WTC11 (cell line): ENCODE results near the gene AFF2. TPM values are rescaled to one million over a fixed set of nuclear protein-coding genes. Genes with fewer than 3 reads are reported as not detected.
A peak's percentile ranks its signal among the peaks of the same experiment; 100 is the strongest.

ENCODE experiments used
- ATAC-seq: fragments of 200-7000 bp; cut with Tn5 transposase; 2 replicates; pipeline ENCODE4 v1.10.0; 2021; ENCODE audit warnings: mild to moderate bottlenecking, moderate library complexity
- CTCF ChIA-PET: fragments of 300-600 bp; sonication (Branson Sonifier 250); formaldehyde crosslinking; loops from one replicate; lab custom pipeline; 2021; ENCODE audit warnings: antibody characterized with exemption; lab: Charles Lee
- POLR2A ChIA-PET: fragments of 350-600 bp; sonication (Branson Sonifier 250); formaldehyde crosslinking; loops from one replicate; lab custom pipeline; 2021; ENCODE audit warnings: antibody characterized with exemption; lab: Charles Lee
- DNase-seq: peaks from one replicate; pipeline ENCODE4 v3.0.0; 2021; ENCODE audit warnings: low spot score
- H3K27ac Mint-ChIP-seq: 2 replicates; pipeline ENCODE4 v1.8.0; 2021; ENCODE audit warnings: mixed read lengths
- H3K27me3 Mint-ChIP-seq: 2 replicates; pipeline ENCODE4 v1.8.0; 2021; ENCODE audit warnings: low read depth, mild to moderate bottlenecking, moderate library complexity, mixed read lengths
- H3K36me3 Mint-ChIP-seq: 2 replicates; pipeline ENCODE4 v1.8.0; 2021; ENCODE audit warnings: mixed read lengths
- H3K4me1 Mint-ChIP-seq: 2 replicates; pipeline ENCODE4 v1.8.0; 2022; ENCODE audit warnings: mixed read lengths
- H3K4me3 Mint-ChIP-seq: 2 replicates; pipeline ENCODE4 v1.8.0; 2021; ENCODE audit warnings: mild to moderate bottlenecking, moderate library complexity, mixed read lengths
- H3K9me3 Mint-ChIP-seq: 2 replicates; pipeline ENCODE4 v1.8.0; 2021; ENCODE audit warnings: mixed read lengths
- CREB1 ChIP-seq: sonication (generic); formaldehyde crosslinking; IDR thresholded peaks from 2 replicates; pipeline ENCODE4 v1.8.0; 2023; ENCODE audit warnings: mild to moderate bottlenecking, missing genetic modification reagents
- CREM ChIP-seq: sonication (generic); formaldehyde crosslinking; IDR thresholded peaks from 2 replicates; pipeline ENCODE4 v1.8.1; 2022; ENCODE audit warnings: mild to moderate bottlenecking, missing genetic modification reagents, moderate library complexity
- FOXJ3 ChIP-seq: sonication (generic); formaldehyde crosslinking; IDR thresholded peaks from 2 replicates; pipeline ENCODE4 v1.9.0; 2021; ENCODE audit warnings: missing genetic modification reagents, mild to moderate bottlenecking, borderline replicate concordance
- FOXK1 ChIP-seq: sonication (generic); formaldehyde crosslinking; IDR thresholded peaks from 2 replicates; pipeline ENCODE4 v1.8.0; 2022; ENCODE audit warnings: mild to moderate bottlenecking, moderate library complexity, missing genetic modification reagents
- HMGXB4 ChIP-seq: sonication (generic); formaldehyde crosslinking; IDR thresholded peaks from 2 replicates; pipeline ENCODE4 v1.8.1; 2023; ENCODE audit warnings: mild to moderate bottlenecking, moderate library complexity, missing genetic modification reagents
- JAZF1 ChIP-seq: fragments of 250-450 bp; sonication (Bioruptor Pico); IDR thresholded peaks from 2 replicates; pipeline ENCODE4 v1.9.0; 2021; ENCODE audit warnings: moderate library complexity, mild to moderate bottlenecking, inconsistent platforms
- KAT7 ChIP-seq: sonication (generic); formaldehyde crosslinking; IDR thresholded peaks from 2 replicates; pipeline ENCODE4 v1.8.1; 2023; ENCODE audit warnings: missing genetic modification reagents, mild to moderate bottlenecking, borderline replicate concordance
- NFE2L1 ChIP-seq: sonication (generic); formaldehyde crosslinking; IDR thresholded peaks from 2 replicates; pipeline ENCODE4 v1.8.1; 2023; ENCODE audit warnings: missing genetic modification reagents
- NR2C2 ChIP-seq: sonication (generic); formaldehyde crosslinking; IDR thresholded peaks from 2 replicates; pipeline ENCODE4 v1.8.0; 2022; ENCODE audit warnings: mild to moderate bottlenecking, missing genetic modification reagents
- PRRX2 ChIP-seq: fragments of 250-450 bp; sonication (Bioruptor Pico); IDR thresholded peaks from 2 replicates; pipeline ENCODE4 v1.8.0; 2021; ENCODE audit warnings: mild to moderate bottlenecking
- SOX15 ChIP-seq: fragments of 250-450 bp; sonication (Bioruptor Pico); IDR thresholded peaks from 2 replicates; pipeline ENCODE4 v1.9.0; 2021; ENCODE audit warnings: mild to moderate bottlenecking
- STAT6 ChIP-seq: sonication (generic); formaldehyde crosslinking; conservative IDR thresholded peaks from 2 replicates; pipeline ENCODE4 v1.8.1; 2023; ENCODE audit warnings: mild to moderate bottlenecking, low read depth, missing genetic modification reagents, moderate library complexity
- ZNF121 ChIP-seq: sonication (generic); formaldehyde crosslinking; IDR thresholded peaks from 2 replicates; pipeline ENCODE4 v1.8.0; 2023; ENCODE audit warnings: missing genetic modification reagents
- ZNF263 ChIP-seq: sonication (generic); formaldehyde crosslinking; IDR thresholded peaks from 2 replicates; pipeline ENCODE4 v1.8.1; 2022; ENCODE audit warnings: low read depth, mild to moderate bottlenecking, moderate library complexity, missing genetic modification reagents
- ZNF396 ChIP-seq: fragments of 250-450 bp; sonication (Bioruptor Pico); IDR thresholded peaks from 2 replicates; pipeline ENCODE4 v1.8.0; 2021; ENCODE audit warnings: mild to moderate bottlenecking, moderate library complexity, borderline replicate concordance
- ZSCAN18 ChIP-seq: fragments of 250-450 bp; sonication (Bioruptor Pico); IDR thresholded peaks from 2 replicates; pipeline ENCODE4 v2.1.2; 2022; ENCODE audit warnings: mild to moderate bottlenecking, moderate library complexity
- total RNA-seq: library from RNA; stranded (reverse); gene quantifications from 3 replicates; pipeline ENCODE4 v1.2.3, GENCODE V29; 2021
- TF ChIP-seq, protein P1 (sequence below): sonication (generic); formaldehyde crosslinking; IDR thresholded peaks from 2 replicates; pipeline ENCODE4 v1.8.1; 2022; ENCODE audit warnings: missing genetic modification reagents, borderline replicate concordance
- TF ChIP-seq, protein P2 (sequence below): fragments of 250-450 bp; sonication (Bioruptor Pico); conservative IDR thresholded peaks from 2 replicates; pipeline ENCODE4 v1.9.0; 2021; ENCODE audit warnings: mild to moderate bottlenecking
- TF ChIP-seq, protein P3 (sequence below): sonication (generic); formaldehyde crosslinking; IDR thresholded peaks from 2 replicates; pipeline ENCODE4 v1.8.0; 2022; ENCODE audit warnings: mild to moderate bottlenecking, missing genetic modification reagents
- TF ChIP-seq, protein P4 (sequence below): sonication (generic); formaldehyde crosslinking; IDR thresholded peaks from 2 replicates; pipeline ENCODE4 v1.8.0; 2023; ENCODE audit warnings: missing genetic modification reagents

Gene AFF2
- total RNA-seq, 1 experiment from 2014 or later, result 7.6 TPM

DNA sequence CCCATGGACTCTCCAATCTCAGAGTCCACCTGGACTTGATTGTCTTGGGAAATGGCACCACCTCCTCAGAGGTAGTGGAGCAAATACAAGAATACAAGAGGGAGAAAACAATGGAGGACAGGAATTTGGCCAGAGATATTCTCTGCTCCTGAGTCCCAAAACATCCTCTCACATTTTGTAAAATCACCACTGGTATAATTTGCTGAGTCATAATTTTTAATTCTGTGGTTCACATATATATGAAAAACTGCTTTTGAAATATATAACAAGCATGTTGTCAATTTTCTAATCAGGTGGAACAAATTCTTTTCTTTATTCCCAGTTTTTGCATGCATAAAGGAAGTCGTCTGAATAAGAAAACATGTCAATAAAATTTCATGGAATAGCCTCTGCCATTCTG is 356.1 kb downstream of the AFF2 start:
- peaks cover 18% of the 10 kb centered on the region for H3K27me3 Mint-ChIP-seq
- DNase-seq (no peak), ATAC-seq (no peak)
- peaks cover 14% of the 10 kb centered on the region for H3K4me1 Mint-ChIP-seq
- H3K9me3 Mint-ChIP-seq, result no peaks in the 10 kb centered on the region
- ChIA-PET POLR2A (no interaction called here), CTCF (no interaction called here)
- H3K36me3 Mint-ChIP-seq, result no peaks in the 10 kb centered on the region
- H3K27ac Mint-ChIP-seq, result no peak overlapping the region
- TF ChIP-seq FOXK1 (CRISPR knock-in tag), result no peak
- no peak for TF ChIP-seq ZNF121 (CRISPR knock-in tag)
- TF ChIP-seq, protein P1, sequence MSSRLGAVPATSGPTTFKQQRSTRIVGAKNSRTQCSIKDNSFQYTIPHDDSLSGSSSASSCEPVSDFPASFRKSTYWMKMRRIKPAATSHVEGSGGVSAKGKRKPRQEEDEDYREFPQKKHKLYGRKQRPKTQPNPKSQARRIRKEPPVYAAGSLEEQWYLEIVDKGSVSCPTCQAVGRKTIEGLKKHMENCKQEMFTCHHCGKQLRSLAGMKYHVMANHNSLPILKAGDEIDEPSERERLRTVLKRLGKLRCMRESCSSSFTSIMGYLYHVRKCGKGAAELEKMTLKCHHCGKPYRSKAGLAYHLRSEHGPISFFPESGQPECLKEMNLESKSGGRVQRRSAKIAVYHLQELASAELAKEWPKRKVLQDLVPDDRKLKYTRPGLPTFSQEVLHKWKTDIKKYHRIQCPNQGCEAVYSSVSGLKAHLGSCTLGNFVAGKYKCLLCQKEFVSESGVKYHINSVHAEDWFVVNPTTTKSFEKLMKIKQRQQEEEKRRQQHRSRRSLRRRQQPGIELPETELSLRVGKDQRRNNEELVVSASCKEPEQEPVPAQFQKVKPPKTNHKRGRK (CRISPR knock-in tag), result no peak
- TF ChIP-seq, protein P2, sequence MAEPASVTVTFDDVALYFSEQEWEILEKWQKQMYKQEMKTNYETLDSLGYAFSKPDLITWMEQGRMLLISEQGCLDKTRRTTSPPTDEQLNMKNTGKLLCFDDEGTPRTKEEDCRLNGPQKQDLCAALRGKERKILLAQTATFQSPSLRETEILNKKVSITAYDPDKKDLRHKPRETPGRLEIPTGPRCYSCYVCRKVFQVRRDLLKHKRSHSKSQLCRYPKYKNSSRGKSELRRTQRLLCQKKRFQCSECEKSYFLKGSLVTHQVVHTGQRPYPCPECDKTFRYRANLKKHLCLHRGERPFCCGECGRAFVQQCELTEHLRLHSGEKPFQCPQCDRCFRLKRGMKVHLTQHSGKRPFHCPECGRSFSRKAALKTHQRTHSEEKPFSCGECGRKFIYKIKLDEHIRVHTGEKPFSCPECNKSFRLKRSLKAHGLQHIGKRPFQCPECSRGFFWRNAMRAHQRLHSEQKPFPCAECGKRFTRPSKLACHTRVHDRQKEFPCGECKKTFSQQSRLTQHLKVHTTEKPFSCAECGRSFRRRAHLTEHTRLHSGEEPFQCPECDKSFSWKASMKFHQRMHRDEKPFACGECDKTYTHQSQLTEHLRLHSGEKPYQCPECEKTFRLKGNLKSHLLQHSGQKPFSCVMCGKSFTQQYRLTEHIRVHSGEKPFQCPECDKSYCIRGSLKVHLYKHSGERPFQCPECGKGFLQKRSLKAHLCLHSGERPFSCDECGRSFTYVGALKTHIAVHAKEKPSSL (CRISPR knock-in tag), result no peak
- no peak overlapping the region for H3K4me3 Mint-ChIP-seq

DNA sequence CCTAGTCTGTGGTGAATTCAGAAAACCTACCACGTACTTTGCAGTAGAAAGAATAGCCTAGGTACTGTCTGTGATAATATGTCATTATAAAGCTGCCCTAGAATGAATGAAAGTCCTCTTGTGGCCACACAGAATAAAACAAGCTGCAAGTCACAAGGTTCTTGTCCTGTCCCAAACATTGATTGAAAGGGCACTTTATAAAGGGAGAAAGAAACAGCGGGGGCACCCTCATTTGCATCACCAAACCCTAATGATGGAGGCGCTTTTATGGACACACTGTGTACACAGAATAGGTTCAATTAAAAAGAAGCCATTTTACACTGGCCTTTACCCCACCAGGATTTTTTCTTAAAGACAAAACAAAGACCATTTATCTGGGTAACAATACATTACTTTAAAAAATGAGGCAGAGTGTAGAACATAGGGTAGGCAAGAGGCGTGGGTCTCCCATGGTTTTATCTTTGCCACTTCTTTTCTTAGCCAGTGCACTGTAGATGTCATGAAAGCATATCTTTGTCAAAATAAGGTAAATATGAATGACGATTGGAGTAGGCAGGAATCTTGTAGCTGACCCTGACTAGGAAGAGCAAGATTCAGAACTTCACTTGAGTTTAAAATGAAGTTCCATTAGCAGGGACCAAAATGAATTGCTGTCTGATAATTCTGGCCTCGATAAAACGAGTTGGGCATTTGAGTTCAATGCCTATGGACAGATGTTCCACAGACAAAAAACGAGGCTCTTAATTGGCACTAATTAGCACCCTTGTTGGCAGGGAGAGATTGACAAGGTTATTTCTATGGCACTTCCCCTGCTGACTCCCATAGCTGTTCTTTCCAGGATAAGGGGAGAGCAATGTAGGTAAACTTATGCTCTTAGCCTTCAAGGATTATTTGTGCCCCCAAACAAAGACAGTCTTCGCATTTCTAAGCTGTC is 365.1 kb downstream of the AFF2 start:
- POLR2A ChIA-PET, result no interaction called here
- CTCF ChIA-PET, result no interaction called here
- Mint-ChIP-seq H3K27ac (no peak overlapping the region), H3K27me3 (peaks cover 32% of the 10 kb centered on the region), H3K4me1 (peaks cover 23% of the 10 kb centered on the region), H3K36me3 (no peaks in the 10 kb centered on the region), H3K9me3 (peaks cover 4% of the 10 kb centered on the region; the same call in 1 of the 2 replicates), H3K4me3 (no peak overlapping the region)
- DNase-seq, result no peak
- TF ChIP-seq, protein P3, sequence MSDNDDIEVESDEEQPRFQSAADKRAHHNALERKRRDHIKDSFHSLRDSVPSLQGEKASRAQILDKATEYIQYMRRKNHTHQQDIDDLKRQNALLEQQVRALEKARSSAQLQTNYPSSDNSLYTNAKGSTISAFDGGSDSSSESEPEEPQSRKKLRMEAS (CRISPR knock-in tag), result no peak
- TF ChIP-seq NR2C2 (CRISPR knock-in tag), result no peak
- no peak for TF ChIP-seq HMGXB4 (CRISPR knock-in tag)
- no peak for TF ChIP-seq NFE2L1 (CRISPR knock-in tag)
- no peak for TF ChIP-seq ZSCAN18
- TF ChIP-seq JAZF1, result no peak
- no peak for TF ChIP-seq ZNF263 (CRISPR knock-in tag)
- TF ChIP-seq FOXJ3, result no peak
- no peak for TF ChIP-seq KAT7
- no peak for TF ChIP-seq PRRX2 (CRISPR knock-in tag)
- TF ChIP-seq, protein P4, sequence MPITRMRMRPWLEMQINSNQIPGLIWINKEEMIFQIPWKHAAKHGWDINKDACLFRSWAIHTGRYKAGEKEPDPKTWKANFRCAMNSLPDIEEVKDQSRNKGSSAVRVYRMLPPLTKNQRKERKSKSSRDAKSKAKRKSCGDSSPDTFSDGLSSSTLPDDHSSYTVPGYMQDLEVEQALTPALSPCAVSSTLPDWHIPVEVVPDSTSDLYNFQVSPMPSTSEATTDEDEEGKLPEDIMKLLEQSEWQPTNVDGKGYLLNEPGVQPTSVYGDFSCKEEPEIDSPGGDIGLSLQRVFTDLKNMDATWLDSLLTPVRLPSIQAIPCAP (CRISPR knock-in tag), result no peak
- no peak for TF ChIP-seq CREM (CRISPR knock-in tag)
- no peak for TF ChIP-seq CREB1 (CRISPR knock-in tag)
- TF ChIP-seq STAT6 (CRISPR knock-in tag), result no peak
- no peak for TF ChIP-seq SOX15
- no peak for TF ChIP-seq ZNF396 (CRISPR knock-in tag)
- peak; percentile 53 for ATAC-seq
